Chondrocyte (in vitro differentiated cells): Measurements from ENCODE around the gene OR2AJ1. TPM values are rescaled to one million over a fixed set of nuclear protein-coding genes. Genes with fewer than 3 reads are reported as not detected.

ENCODE experiments used
- DNase-seq: peaks from one replicate; pipeline ENCODE4 v3.0.0; 2021; ENCODE audit warnings: mixed read lengths, low spot score
- H3K27ac Mint-ChIP-seq: one replicate; pipeline ENCODE4 v1.8.0; 2021; ENCODE audit warnings: mild to moderate bottlenecking, moderate library complexity, mixed read lengths; ENCODE audit not compliant: unreplicated experiment
- H3K27me3 Mint-ChIP-seq: 2 replicates; pipeline ENCODE4 v1.8.0; 2021; ENCODE audit warnings: low read depth, mixed read lengths
- H3K36me3 Mint-ChIP-seq: 2 replicates; pipeline ENCODE4 v1.8.0; 2021; ENCODE audit warnings: low read depth, mixed read lengths
- H3K4me1 Mint-ChIP-seq: 2 replicates; pipeline ENCODE4 v1.8.0; 2021; ENCODE audit warnings: low read depth, mild to moderate bottlenecking, mixed read lengths
- H3K4me3 Mint-ChIP-seq: one replicate; pipeline ENCODE4 v1.8.0; 2021; ENCODE audit warnings: mild to moderate bottlenecking, moderate library complexity, mixed read lengths; ENCODE audit not compliant: unreplicated experiment
- H3K9me3 Mint-ChIP-seq: 2 replicates; pipeline ENCODE4 v1.8.0; 2021; ENCODE audit warnings: low read depth, mixed read lengths
- total RNA-seq: library from RNA; stranded (reverse); gene quantifications from 3 replicates; pipeline ENCODE4 v1.2.1, GENCODE V29; 2021
- TF ChIP-seq, protein P1 (sequence below): fragments of 200-600 bp; sonication (generic); IDR thresholded peaks from 2 replicates; pipeline ENCODE4 v1.5.0; 2021; ENCODE audit warnings: antibody characterized with exemption, mild to moderate bottlenecking, moderate library complexity

The OR2AJ1 gene
- total RNA-seq, 1 donor from 2014 or later = not detected

DNA sequence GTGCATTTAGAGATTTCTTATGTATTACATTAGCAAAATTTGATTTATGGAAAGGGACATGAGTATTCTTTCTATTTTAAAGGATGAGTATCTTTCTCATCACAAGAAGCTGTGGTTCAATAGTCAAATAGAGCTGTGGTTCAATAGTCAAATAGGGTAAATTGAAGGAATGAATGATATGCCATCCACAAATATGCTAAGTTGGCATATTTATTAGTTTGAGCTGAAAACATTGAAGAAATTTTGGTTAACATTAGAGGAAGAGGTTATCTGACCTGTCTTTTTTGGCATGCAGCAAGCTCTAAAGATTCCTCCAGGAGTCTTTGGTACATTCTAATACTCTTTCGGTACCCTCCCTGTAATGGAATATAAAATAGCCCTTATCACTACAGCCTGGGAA lies 28.7 kb downstream of the OR2AJ1 start:
- TF ChIP-seq, protein P1, sequence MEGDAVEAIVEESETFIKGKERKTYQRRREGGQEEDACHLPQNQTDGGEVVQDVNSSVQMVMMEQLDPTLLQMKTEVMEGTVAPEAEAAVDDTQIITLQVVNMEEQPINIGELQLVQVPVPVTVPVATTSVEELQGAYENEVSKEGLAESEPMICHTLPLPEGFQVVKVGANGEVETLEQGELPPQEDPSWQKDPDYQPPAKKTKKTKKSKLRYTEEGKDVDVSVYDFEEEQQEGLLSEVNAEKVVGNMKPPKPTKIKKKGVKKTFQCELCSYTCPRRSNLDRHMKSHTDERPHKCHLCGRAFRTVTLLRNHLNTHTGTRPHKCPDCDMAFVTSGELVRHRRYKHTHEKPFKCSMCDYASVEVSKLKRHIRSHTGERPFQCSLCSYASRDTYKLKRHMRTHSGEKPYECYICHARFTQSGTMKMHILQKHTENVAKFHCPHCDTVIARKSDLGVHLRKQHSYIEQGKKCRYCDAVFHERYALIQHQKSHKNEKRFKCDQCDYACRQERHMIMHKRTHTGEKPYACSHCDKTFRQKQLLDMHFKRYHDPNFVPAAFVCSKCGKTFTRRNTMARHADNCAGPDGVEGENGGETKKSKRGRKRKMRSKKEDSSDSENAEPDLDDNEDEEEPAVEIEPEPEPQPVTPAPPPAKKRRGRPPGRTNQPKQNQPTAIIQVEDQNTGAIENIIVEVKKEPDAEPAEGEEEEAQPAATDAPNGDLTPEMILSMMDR = no peak
- Mint-ChIP-seq H3K27ac (no peak overlapping the region), H3K9me3 (peaks cover 47% of the 10 kb centered on the region), H3K4me3 (no peak overlapping the region), H3K4me1 (no peaks in the 10 kb centered on the region), H3K27me3 (no peaks in the 10 kb centered on the region), H3K36me3 (peaks cover 1% of the 10 kb centered on the region)
- no peak for DNase-seq

DNA sequence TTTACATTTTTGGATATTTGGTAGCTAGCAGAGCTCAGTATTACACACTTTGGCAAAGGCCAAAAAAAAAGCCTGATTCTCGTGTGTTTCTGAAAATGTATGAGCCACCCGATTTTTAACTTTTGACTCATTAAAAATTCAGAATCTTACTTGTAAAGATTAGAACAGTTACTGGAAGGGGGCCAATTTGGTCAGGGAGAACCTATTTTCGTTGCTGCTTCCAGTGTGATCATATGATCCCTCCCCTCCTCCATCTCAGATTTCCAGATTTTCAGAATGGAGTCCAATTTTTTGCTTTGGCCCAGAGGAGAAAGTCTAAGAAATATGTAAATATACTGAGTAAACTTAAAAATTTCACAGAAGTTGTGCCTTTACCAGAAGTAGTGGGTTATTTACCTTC lies 37.1 kb downstream of the OR2AJ1 start:
- H3K9me3 Mint-ChIP-seq = peaks cover 47% of the 10 kb centered on the region
- TF ChIP-seq, protein P1 = no peak
- no peak overlapping the region for H3K4me3 Mint-ChIP-seq
- H3K27ac Mint-ChIP-seq = no peak overlapping the region
- H3K4me1 Mint-ChIP-seq = no peaks in the 10 kb centered on the region
- H3K36me3 Mint-ChIP-seq = peaks cover 1% of the 10 kb centered on the region
- no peak for DNase-seq
- no peaks in the 10 kb centered on the region for H3K27me3 Mint-ChIP-seq

DNA sequence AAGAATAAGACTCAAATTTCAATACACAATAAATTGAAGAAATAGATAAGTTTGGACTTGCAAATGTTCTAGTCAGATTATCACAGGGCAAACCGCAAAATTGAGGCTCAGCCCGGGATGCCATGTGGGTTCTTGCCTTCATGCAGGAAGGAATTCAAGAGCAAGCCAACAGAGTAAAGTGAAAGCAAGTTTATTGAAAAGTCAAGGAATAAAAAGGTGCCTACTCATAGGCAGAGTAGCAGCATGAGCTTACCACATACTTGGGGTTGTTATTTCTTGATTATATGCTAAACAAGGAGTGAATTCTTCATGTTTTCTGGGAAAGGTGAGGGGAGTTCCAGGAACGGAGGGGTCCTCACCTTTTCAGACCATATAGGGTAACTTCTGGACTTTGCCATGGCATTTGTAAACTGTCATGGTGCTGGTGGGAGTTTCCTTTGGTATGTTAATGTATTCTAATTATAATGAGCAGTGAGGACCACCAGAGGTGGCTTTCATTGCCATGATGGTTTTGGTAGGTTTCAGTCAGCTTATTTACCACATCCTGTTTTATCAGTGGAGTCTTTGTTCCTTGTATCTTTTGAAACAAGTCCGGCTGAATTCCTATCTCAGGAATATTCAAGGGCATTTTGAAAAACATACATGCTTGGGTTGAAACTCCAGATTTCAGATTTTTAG lies 38.4 kb downstream of the OR2AJ1 start:
- DNase-seq = no peak
- Mint-ChIP-seq H3K36me3 (no peaks in the 10 kb centered on the region), H3K4me1 (no peaks in the 10 kb centered on the region), H3K4me3 (no peak overlapping the region), H3K27me3 (no peaks in the 10 kb centered on the region), H3K27ac (no peak overlapping the region), H3K9me3 (peaks cover 45% of the 10 kb centered on the region)
- TF ChIP-seq, protein P1 = no peak

GRCh38 chr1:247964933-247965332 lies 40.2 kb downstream of the OR2AJ1 start, which contains the start of gene OR2AK2:
TSS of gene OR2AK2 (plus strand) at chr1:247965233. CDS start at chr1:247965377, 144 bp downstream.
- no peaks in the 10 kb centered on the region for H3K36me3 Mint-ChIP-seq
- peaks cover 44% of the 10 kb centered on the region for H3K9me3 Mint-ChIP-seq
- TF ChIP-seq, protein P1 = no peak
- DNase-seq = no peak
- H3K4me3 Mint-ChIP-seq = no peak within 1 kb of the TSS
- H3K27me3 Mint-ChIP-seq = no peaks in the 10 kb centered on the region
- no peaks in the 10 kb centered on the region for H3K4me1 Mint-ChIP-seq
- H3K27ac Mint-ChIP-seq = no peak within 1 kb of the TSS

DNA sequence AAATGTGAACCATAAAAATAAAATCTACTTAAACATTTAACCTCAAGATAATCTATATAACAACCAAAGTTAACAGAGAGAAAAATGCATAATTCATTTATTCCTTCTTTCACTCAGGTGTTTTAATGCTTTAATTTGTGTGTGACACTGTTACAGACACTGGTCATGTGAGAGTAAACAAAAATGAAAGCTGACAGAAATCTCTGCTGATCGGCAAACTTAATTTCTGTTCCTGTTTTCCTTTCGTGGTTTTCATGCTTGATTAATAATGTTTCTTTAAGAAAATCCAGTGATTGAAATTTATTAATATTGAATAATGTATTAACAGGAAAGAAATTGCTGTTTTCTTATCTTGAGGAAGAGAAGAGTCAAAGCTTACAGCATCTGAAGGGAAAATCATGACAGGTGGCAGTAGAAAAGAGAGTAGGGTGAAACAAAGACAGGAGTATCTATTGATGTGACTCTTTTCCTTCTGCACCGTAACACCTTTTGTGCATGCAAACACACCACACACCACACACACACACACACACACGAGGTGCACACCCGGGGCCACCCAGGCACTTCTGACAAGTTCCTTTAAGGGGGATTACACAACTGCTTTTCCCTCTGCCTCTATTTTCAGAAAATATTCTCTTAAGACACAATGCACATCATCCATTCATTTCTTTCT lies 42.0 kb downstream of the OR2AJ1 start:
- Mint-ChIP-seq H3K4me3 (no peak overlapping the region), H3K4me1 (no peaks in the 10 kb centered on the region), H3K27ac (no peak overlapping the region), H3K9me3 (peaks cover 38% of the 10 kb centered on the region), H3K27me3 (no peaks in the 10 kb centered on the region), H3K36me3 (no peaks in the 10 kb centered on the region)
- TF ChIP-seq, protein P1 = no peak
- no peak for DNase-seq

Other genes with a start within 250 kb of the OR2AJ1 start
- gene OR13G1, start 245.2 kb upstream of the OR2AJ1 start, total RNA-seq = not detected in 3 replicates
- not detected in 3 replicates for gene OR6F1, start 208.2 kb upstream of the OR2AJ1 start, total RNA-seq
- not detected in 3 replicates for gene OR14K1, start 186.3 kb upstream of the OR2AJ1 start, total RNA-seq
- gene OR14A2, start 176.7 kb upstream of the OR2AJ1 start, total RNA-seq = not detected in 3 replicates
- gene OR1C1, start 164.3 kb upstream of the OR2AJ1 start, total RNA-seq = not detected in 3 replicates
- not detected in 3 replicates for gene OR14A16, start 100.8 kb upstream of the OR2AJ1 start, total RNA-seq
- not detected in 3 replicates for gene OR11L1, start 83.0 kb upstream of the OR2AJ1 start, total RNA-seq
- 0.41 to 1.7 TPM (median 0.70 TPM) in 3 replicates for gene TRIM58, start 67.7 kb upstream of the OR2AJ1 start, total RNA-seq
- gene OR2W3, start 29.3 kb upstream of the OR2AJ1 start, total RNA-seq = 0.75 TPM in 1 of 3 replicates, not detected in the others
- not detected in 3 replicates for gene OR2T8, start 4.6 kb upstream of the OR2AJ1 start, total RNA-seq
- gene OR2L8, start 24.0 kb downstream of the OR2AJ1 start, total RNA-seq = not detected in 3 replicates
- not detected in 3 replicates for gene OR2AK2, start 40.3 kb downstream of the OR2AJ1 start, total RNA-seq
- gene OR2L5, start 88.8 kb downstream of the OR2AJ1 start, total RNA-seq = not detected in 3 replicates
- gene OR2L2, start 105.2 kb downstream of the OR2AJ1 start, total RNA-seq = 0.07 TPM in 1 of 3 replicates, not detected in the others
- not detected in 3 replicates for gene OR2L3, start 121.9 kb downstream of the OR2AJ1 start, total RNA-seq
- gene OR2L13, start 170.3 kb downstream of the OR2AJ1 start, total RNA-seq = not detected in 3 replicates
- gene OR2M5, start 220.3 kb downstream of the OR2AJ1 start, total RNA-seq = not detected in 3 replicates
- gene OR2M2, start 249.9 kb downstream of the OR2AJ1 start, total RNA-seq = not detected in 3 replicates